Stimulated activated naive CD4-positive, alpha-beta T cell treated with Interleukin-2 at 50 U/mL for 16 hours (primary cell): ENCODE results near the gene NKAIN2.
"Not testable (repeated sequence)": the region's sequence is repeated elsewhere in the genome, so short reads cannot be mapped to it uniquely, and the experiment has no call there.

ENCODE experiments used
- DNase-seq: peaks from one replicate; lab custom pipeline; 2025; lab: John Stamatoyannopoulos, UW

The NKAIN2 gene

DNA sequence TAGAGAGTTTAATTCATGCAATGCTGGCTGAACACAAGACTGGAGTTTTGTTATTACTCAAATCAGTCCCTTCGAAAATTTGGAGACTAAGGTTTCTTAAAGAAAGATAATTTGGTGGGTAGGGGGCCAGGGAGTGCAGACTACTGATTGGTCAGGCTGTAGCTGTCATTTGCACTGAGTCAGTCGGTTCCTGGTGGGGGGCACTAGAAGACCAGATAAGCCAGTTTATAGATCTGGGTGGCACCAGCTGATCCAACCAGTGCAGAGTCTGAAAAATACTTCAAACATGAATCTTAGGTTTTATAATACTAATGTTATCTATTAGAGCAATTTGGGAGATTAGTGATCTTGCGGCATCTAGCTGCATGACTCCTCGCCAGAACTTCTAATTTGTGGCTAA, 530.7 kb downstream of the NKAIN2 start:
- no peak for DNase-seq

- DNase-seq: no peak
Observed at GRCh38 chr6:124339610-124340334, 536.1 kb downstream of the NKAIN2 start.

- not testable (repeated sequence) for DNase-seq
Observed at GRCh38 chr6:124348339-124348738, 544.7 kb downstream of the NKAIN2 start.

DNA sequence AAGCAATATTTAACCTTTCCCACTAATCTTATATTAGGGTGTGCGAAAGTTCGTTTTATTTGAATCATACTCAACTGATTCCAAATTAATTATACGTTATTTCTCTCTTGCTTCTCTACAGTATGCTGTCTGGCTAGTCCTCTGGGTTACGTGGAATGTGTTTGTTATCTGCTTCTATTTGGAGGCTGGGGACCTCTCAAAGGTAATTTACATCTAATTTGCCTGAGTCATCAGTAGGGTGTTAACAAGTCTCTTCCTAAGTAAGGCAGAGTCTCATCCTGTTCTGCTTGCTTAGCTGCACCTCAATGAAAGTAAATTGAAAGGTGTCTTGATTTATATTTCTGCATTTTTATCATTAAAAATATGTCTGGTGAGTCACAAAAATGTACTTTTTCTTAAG, 551.5 kb downstream of the NKAIN2 start:
- DNase-seq: no peak

DNA sequence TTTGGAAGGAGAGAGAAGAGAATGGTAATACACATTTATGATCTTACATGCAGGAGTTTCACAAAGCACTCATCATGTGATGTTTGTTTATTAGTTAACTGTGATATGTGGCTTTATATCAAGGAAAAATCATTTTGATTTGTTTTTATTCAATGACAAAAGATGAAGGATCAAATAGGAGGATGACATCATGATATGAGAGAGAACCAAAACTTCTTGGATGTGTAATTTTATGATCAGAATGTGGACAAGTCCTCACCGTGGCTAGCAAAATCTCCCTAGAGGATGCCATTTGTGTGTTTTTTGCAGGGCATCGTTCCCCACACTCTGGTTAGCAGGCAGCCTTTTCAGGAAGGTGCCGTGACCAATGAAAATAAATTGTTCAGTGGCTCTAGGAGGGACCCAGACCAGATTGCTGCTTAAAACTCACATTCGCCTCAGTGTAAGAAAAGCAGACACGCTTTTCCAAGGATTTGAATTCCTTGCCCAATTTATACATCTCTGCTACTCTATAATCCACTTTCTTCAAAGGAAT, 552.7 kb downstream of the NKAIN2 start:
- no peak for DNase-seq

GRCh38 chr6:124356811-124357210, 553.1 kb downstream of the NKAIN2 start:
- no peak for DNase-seq

DNA sequence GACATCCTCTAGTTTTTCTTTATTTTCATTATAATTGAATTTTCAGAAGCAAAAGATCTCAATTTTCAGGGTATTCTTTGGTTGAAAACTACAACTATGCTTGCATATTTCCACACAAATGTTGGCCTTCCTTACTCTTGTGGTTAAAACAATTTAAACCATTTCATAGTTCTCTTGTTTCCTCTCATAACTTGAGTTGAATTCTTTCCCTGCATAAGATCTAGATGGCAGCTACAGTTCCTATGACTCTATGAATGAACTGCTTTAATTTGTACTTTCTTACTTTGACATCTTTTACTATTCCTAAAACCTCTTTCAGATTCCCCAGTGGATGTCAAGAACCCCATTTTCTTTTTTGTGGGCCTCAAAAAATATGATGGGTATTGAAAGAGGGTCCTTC, 564.5 kb downstream of the NKAIN2 start:
- no peak for DNase-seq

DNA sequence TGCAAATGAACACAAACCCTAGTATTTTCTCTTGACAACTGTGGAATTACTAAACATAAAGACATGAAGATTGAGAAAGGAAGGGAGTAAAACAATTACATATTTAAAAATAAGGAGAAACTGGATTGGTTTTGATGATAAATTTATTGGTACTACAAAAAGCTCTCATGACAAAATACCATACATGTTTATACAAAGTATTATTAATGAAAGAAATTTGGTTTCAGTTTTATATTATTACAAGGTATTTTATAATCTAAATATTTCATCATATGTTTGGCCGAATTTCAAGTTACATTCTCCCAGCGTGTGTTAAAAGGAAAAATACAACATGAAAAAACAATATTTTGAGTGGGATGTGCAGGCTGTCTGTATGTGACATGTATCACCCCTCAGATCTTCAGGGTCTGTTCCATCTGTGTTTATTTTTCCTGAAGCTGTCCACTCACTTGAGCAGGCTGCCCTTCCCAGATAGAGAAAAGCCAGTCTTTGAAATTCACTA, 568.4 kb downstream of the NKAIN2 start:
- DNase-seq: no peak

DNA sequence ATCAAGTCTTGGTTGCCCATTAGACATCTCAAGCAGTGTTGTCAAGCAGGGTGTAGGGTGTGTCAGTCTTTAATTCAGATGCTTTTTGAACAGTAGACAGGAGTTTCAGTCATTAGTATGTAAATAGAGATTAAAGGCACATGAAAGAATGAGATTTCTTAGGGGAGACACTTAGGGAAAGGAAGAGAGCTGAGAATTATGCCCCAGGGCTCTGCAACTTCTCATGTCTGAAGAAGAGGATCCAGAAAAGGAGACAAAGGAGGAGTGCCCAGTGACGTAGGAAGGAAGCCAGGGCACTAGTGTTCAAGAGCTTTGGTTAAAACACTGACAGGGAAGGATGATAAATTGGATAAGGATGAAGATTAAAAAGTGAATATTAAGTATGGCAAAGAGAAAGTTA, 569.7 kb downstream of the NKAIN2 start:
- no peak for DNase-seq

DNA sequence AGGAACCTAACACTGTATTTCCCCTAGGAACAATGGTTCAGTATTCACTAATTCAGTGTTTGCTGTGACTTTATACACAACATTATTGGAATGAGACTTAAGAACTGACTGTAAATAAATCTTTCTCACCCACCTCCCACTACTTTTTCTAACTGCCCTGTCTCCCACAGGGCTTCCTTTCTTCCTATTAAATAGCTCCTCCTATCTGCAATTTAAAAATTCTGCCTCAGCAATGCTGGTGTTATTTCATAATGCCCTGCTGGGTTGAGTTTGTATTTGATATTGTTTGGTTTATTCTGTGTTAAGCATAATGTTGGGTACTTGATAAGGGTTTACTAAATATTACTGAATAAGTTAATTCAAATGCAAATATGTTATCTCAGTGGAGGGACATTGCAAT, 585.5 kb downstream of the NKAIN2 start:
- no peak for DNase-seq

GRCh38 chr6:124393536-124393935, 589.9 kb downstream of the NKAIN2 start:
- DNase-seq: no peak

DNA sequence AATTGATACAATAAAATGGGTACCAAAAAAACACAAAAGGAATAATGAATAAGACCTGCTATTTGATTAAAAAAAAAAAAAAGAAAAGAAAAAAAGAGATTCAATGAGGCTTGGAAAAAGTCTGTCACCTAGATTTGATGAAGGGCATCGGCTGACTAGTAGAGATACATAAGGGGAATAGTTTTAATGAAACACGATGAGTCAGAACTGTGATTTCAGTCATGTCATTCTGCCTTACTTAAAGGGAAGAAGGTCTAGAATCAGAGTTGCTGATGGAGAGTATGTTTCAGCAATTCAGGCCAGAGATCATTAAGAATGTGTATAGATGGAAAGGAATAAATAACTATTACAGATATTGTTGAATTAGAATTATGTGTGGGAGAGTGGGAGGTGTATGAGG, 592.7 kb downstream of the NKAIN2 start:
- no peak for DNase-seq

- no peak for DNase-seq
Observed at GRCh38 chr6:124400261-124400999, 596.8 kb downstream of the NKAIN2 start.

- not testable (repeated sequence) for DNase-seq
Observed at GRCh38 chr6:124410425-124410824, 606.8 kb downstream of the NKAIN2 start.

GRCh38 chr6:124412657-124413056, 609.0 kb downstream of the NKAIN2 start:
- not testable (repeated sequence) for DNase-seq

DNA sequence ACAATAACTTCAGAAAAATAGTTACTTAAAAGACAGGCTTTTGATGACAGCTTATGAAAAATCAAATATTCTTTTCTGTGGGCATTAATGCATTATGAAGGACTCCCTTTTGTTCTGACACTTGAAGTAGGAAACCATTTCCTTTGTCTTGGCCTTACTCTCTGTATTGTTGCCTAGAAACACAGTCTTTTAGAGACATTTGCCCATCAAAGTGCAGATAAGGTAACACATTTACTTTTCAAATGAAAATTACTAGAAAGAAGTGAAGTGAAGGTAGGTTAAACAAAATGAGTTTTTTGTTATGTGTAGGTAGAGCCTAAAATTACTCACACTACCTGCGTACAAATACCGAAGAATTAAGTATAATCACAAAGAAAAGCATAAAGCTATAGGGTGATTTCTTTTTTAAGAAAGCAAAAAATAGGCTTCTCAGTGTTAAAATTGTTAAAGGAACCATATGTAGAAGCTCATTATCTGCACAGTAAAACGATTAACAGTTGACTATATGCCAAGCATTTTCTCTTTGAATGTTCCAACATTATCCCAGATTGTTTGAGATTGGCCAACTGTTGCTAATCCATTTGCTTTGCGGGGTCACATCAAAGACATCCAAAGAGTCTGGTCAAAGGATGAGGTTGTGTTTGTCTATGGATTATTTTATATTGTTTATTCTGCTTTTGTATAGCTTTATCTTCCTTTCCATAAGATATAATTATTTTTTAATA, 616.6 kb downstream of the NKAIN2 start:
- no peak for DNase-seq

- DNase-seq: no peak
Observed at GRCh38 chr6:124423621-124424020, 620.0 kb downstream of the NKAIN2 start.

- no peak for DNase-seq
Observed at GRCh38 chr6:124430740-124431318, 627.2 kb downstream of the NKAIN2 start.

- DNase-seq: no peak
Observed at GRCh38 chr6:124432620-124433019, 629.0 kb downstream of the NKAIN2 start.

DNA sequence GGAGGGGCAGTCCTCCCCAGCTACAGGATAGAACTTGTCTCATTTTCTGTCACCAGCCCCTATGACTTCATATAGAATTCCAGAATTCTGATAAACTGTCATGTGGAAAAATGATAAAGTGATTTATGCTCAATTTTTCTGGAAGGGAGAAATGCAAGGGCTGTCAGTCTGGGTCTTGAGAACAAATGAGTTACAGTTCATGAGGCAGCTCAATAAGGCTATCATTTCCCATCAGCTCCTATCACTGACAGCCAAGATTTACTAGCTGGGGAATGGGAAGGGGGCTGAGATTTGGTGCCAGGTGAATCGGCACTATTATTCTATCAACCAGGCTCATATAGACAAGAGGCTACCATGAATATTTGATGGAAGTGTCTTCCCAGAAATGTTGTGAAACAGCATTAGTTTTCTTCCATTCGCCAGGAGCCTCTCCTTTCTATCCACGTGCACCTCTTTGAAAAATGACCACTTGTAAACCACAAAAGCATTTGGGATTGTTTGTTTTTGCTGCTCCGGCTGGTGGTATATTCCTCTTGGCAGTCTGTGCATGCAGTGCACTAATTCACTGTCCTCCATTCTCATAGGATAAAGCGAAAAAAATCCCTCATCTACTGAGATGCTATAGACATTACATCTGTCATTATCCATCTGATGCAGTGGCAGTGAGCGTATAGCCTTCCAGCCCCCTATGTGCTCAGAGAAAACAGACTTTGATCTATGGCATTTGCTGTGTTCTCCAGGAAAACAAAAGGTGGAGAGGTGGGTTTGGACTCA, 629.9 kb downstream of the NKAIN2 start:
- no peak for DNase-seq

DNA sequence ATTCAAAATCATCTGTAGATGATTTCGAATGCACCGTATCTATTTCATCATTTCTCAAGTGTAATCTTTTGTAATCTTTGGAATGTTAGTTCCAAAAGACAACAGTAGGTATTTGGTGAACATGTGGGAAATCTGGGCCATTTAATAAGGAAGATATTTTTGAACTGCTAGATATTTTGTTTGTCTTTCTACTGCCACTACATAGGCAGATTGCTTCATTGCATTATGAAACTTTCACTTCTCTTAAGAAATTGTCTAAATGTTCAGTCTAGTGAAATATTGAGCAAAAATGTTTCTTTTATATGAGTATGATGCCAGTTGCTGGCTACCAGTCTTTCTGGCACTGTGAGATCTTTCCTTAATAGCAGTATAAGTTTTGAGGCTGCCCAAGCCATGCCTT, 630.8 kb downstream of the NKAIN2 start:
- no peak for DNase-seq
